Adipose tissue (tissue), 3 donors: ENCODE measurements around the gene ARF3. TPM values are rescaled to one million over a fixed set of nuclear protein-coding genes. Genes with fewer than 3 reads are reported as not detected.

Source experiments
- H3K27ac ChIP-seq: one replicate; pipeline ENCODE4 v1.5.1; 2013; ENCODE audit warnings: low read depth, low read length
- WGBS, 3 donors: extraction: QIAGEN DNeasy Blood & Tissue Kit; methylation state at CpG; one replicate each; pipeline ENCODE4 v1.1.7; 2013; 5-methylcytosine and 5-hydroxymethylcytosine counted together
- polyA plus RNA-seq, 3 donors: library from polyadenylated mRNA; stranded (reverse); fragments of 200-250 nt; gene quantifications; one replicate each; pipeline ENCODE4 v1.2.3, GENCODE V29; 2013
- donor health status: healthy with polysubstance abuse.
- donor health status: Bipolar disorder and iron deficiency.
- donor health status: healthy.

The ARF3 gene
- polyA plus RNA-seq, 3 donors: 26.8 to 73.8 (median 68.1) TPM

DNA sequence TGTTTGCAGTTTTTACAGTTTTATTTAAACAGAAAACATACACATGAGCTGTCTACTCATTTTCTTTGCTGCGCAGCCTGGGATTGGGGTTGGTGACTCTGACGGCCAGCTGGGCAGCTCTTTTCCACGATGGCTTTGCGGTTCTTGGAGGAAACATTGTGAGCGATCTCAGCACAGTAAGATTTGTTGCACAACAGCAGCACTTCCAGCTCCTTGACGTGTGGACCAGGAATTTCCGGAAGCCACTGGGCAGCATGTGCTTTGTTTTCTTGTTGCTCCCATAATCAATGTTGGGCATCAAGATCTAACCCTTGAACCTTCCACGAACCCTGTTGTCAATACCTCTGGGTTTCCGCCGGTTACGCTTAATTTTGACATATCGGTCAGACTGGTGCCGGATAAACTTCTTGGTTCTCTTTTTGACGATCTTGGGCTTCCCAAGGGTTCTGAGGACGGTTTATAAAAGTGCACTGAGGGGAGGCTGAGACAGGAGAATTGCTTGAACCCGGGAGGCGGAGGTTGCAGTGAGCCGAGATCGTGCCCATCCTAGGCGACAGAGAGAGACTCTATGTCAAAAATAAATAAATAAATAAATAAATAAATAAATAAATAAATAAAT is 53.8 kb downstream of the ARF3 start:
- no peak overlapping the region for H3K27ac ChIP-seq
- 37 to 53% (median 51%) methylated on average over 20 of the region's 20 CpGs for WGBS, 3 donors

- 70 to 90% (median 87%) methylated on average over 2 of the region's 2 CpGs for WGBS, 3 donors
- H3K27ac ChIP-seq: no peak overlapping the region
Observed at GRCh38 chr12:48901278-48901677, 56.0 kb downstream of the ARF3 start.

DNA sequence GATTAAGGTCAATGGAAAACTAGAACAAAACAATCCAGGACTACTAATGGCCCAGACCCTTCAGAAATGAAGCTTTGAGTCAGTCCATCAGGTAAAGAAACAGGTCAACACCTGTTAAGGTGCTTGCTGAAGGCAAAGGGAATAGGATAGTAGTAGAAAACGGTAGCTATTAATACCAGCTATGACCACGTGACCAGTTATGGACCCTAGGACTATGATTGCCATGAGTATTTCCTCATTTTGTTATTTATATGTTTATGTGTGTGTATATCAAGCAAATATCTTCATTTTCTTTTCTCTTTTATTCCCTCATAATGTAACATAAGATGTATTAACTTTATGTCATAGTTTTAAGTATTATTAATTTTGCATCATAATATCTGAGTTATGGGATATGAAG is 57.6 kb downstream of the ARF3 start:
- WGBS, 3 donors: 54 to 74% (median 71%) methylated on average over 2 of the region's 2 CpGs
- no peak overlapping the region for H3K27ac ChIP-seq

DNA sequence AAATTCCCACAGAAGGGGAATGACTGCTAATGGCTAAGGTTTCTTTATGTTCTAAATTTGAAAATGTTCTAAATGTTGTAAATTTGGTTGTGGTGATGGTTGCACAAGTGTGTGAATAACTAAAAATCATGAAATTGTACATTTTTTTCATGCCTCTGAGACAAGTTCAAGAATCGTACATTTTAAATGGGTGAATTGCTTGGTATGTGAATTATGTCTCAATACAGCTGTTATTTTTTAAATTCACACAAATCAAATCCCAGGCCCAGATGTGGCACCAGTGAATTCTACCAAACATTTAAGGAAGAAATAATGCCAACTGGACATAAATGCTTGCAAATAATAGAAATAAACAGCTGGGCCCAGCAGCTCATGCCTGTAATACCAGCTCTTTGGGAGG is 63.0 kb downstream of the ARF3 start:
- 60 to 76% (median 65%) methylated on average over 1 of the region's 1 CpG for WGBS, 3 donors
- H3K27ac ChIP-seq: no peak overlapping the region

GRCh38 chr12:48890657-48891418 is 66.4 kb downstream of the ARF3 start:
- H3K27ac ChIP-seq: no peak overlapping the region
- WGBS, 3 donors: 4 to 6% (median 6%) methylated on average over 37 of the region's 37 CpGs

- no peak overlapping the region for H3K27ac ChIP-seq
- WGBS, 3 donors: 74 to 90% (median 88%) methylated on average over 3 of the region's 3 CpGs
Observed at GRCh38 chr12:48889679-48890078, 67.6 kb downstream of the ARF3 start.

Other genes starting within 250 kb of the ARF3 start
- gene CCNT1, start 240.8 kb downstream of the ARF3 start, polyA plus RNA-seq: 1 to 10 TPM; 4.6 to 8.0 (median 5.4) TPM
- gene ADCY6, start 168.4 kb downstream of the ARF3 start, polyA plus RNA-seq: 10 to 100 TPM; 17.9 to 62.3 (median 28.0) TPM
- 10 to 100 TPM in 1 of 3 donors, 1 to 10 TPM in 2; 3.1 to 16.6 (median 6.9) TPM for gene CACNB3, start 139.0 kb downstream of the ARF3 start, polyA plus RNA-seq
- 10 to 100 TPM; 33.2 to 42.7 (median 33.4) TPM for gene DDX23, start 105.3 kb downstream of the ARF3 start, polyA plus RNA-seq
- 10 to 100 TPM in 1 of 3 donors, 1 to 10 TPM in 2; 2.1 to 12.4 (median 9.0) TPM for gene RND1, start 91.6 kb downstream of the ARF3 start, polyA plus RNA-seq
- 100 to 1,000 TPM in 1 of 3 donors, 10 to 100 TPM in 2; 30.5 to 156 (median 45.0) TPM for gene FKBP11, start 32.0 kb downstream of the ARF3 start, polyA plus RNA-seq
- 1 to 10 TPM in 1 of 3 donors, under 1 TPM in 2; 0.17 to 1.9 (median 0.70) TPM for gene WNT10B, start 14.2 kb upstream of the ARF3 start, polyA plus RNA-seq
- gene WNT1, start 20.8 kb upstream of the ARF3 start, polyA plus RNA-seq: not detected
- gene DDN, start 41.9 kb upstream of the ARF3 start, polyA plus RNA-seq: under 1 TPM in 2 of 3 donors, not detected in 1; 0.10 to 0.12 TPM
- 10 to 100 TPM; 33.6 to 59.4 (median 54.5) TPM for gene PRKAG1, start 61.3 kb upstream of the ARF3 start, polyA plus RNA-seq
- gene KMT2D, start 103.3 kb upstream of the ARF3 start, polyA plus RNA-seq: 10 to 100 TPM; 12.6 to 41.6 (median 23.4) TPM
- gene RHEBL1, start 112.5 kb upstream of the ARF3 start, polyA plus RNA-seq: 1 to 10 TPM in 1 of 3 donors, under 1 TPM in 2; 0.53 to 2.6 (median 0.55) TPM
- 1 to 10 TPM in 2 of 3 donors, under 1 TPM in 1; 0.22 to 1.8 (median 1.5) TPM for gene DHH, start 137.3 kb upstream of the ARF3 start, polyA plus RNA-seq
- 10 to 100 TPM; 22.5 to 38.7 (median 28.2) TPM for gene LMBR1L, start 153.4 kb upstream of the ARF3 start, polyA plus RNA-seq
- 100 to 1,000 TPM; 184 to 751 (median 746) TPM for gene TUBA1B, start 173.9 kb upstream of the ARF3 start, polyA plus RNA-seq
- 100 to 1,000 TPM in 2 of 3 donors, 10 to 100 TPM in 1; 51.3 to 167 (median 154) TPM for gene TUBA1A, start 231.6 kb upstream of the ARF3 start, polyA plus RNA-seq